Measurements from ENCODE around the gene CFAP221.

CFAP221 gene

DNA sequence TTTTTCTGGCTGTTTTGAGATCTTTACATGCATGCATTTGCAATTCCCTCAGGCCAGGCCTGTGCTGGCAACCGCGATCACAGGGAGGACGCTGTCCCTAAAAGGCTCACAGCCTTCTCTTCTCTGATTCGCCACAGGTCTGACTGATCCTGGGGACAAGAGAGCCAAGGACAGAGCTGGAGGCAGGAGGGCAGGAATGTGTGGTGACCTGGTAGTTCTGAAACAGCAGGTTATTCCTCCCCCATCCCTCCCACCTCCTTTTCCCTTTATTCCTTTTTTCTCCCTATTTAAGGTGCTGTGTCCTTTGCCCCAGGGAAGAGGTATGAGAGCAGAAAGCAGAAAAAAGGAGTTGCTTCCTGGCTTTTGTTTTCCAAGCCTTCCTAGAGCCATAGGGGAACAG, 156.6 kb downstream of the CFAP221 start:
- no peak for DNase-seq (ENCODE audit: low spot score)

DNA sequence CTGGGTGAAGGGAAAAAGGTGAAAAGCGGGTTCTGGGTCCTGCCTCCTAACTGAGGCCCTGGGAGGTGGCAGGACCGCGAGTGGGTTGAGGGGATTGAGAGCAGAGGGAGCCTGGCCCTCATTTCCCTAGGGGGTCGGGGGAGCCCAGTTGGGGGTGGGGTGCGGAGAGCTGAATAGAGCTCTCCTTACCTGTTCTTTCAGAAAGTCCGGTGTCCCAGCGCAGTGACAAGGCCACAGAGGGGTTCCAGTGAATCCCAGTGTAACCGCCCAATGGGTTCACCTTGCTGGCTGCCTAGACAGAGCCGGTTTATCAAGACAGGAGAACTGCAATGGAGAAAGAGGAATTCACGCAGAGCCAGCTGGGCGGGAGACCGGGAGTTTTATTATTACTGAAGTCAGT, 157.1 kb downstream of the CFAP221 start:
- DNase-seq (ENCODE audit: low spot score): no peak

DNA sequence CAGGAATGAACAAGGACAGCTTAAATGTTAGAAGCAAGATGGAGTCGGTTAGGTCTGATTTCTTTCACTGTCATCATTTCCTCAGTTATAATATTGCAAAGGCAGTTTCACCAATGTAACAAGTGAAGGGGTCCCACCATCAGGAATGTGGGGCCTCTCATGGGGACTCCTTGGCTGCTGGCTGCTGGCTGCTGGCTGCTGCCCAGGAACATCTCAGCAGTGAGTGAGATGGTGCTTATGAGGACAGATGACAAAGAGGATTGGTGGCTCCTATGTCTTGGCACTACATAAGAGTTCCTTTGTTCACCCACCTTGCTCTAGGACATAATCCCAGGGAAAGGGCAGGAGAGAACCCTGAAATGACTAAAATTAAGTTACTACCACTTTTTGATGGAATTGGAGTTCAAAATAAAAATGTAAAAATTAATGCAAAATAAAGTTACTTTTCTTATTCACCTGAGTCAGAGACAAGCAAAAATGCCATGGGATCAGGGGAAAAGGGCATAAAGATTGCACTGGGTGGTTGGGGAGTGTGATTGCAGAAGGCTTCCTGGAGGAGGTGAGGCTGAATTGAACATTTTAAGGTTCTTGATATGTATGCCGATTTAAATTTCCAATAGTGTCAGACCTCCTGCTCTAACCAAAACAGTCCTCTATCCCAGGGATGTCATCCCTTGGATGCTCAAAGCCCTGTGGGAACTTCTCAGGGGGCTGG, 158.1 kb downstream of the CFAP221 start:
- no peak for DNase-seq (ENCODE audit: low spot score)

DNA sequence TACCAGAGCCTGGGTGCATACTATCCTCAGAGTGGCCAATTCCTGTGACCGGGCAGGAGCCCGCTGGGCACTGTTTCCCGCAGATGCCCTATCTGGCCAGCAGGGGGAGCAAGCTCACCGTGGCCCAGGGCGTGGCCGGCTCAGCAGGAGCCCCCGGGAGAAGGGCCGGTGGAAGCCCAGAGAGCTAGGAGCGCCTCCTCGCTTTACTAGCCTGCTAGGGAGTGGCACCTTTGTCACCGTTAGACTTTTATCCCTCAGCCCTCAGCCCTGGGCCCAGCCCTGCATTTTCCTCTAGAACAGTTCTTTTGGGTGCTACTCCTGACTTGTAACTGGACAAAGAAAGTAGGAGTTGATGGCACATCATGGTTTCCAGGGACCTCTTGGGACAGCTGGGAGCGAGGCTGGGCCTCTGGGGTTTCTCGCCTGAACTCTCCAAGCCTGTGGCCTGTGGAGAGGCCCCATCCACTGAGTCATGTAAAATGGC, 158.7 kb downstream of the CFAP221 start:
- DNase-seq (ENCODE audit: low spot score): peak; percentile 68

DNA sequence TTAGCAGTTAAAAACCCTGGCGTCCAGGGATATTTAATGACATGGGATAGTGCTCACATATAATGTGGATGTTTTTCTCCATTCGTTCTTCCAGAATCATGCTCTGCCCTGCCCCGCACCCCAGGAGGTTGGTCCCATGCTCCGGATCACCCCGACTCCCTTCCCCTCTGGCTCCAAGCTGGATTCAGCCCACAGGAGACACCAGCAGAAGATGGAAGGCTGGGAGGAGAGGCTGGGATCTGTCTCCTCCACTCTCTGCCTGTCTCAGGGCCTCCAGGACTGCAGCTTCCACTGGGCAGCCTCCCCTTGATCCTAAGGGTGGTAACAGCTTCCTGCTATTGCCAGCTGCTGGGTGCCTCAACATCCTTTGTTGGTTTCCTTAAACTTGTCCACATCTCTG, 159.3 kb downstream of the CFAP221 start:
- no peak for DNase-seq (ENCODE audit: low spot score)

DNA sequence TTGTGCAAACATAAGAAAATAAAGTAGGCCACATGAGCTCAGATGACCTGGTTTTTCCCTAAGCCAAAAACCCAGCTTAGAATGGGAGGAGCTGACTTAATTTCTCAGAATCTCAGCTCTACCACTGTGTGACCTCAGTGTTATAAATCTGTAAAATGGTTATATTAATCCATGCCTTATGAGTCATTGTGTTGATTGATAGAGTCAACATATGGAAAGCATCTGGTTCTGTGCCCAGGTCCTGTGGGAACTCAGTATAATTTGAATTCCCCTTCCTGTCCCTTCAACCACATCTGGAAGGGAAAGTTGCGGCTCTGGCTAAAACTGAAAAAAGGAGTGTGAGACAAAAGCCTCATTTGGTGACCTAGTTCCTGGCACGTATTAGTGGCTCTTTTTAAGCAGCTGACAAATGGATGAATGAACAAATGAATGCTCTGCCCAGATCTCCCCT, 160.4 kb downstream of the CFAP221 start:
- no peak for DNase-seq (ENCODE audit: low spot score)

DNA sequence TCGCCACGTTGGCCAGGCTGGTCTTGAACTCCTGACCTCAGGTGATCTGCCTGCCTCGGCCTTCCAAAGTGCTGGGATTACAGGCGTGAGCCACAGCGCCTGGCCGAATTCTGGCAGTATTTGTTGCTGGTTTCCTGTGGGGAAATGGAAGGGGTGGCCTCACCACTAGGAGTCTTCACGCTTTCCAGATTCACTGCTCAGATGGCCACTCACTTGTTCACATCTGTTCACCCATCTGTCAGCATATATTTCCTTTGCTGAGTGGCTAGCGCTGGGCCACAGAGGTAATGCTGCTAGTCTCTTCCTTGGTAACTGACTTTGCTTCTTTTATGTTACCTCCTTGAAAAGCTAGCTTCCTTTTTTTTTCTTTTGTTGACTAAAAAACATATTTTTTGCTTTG, 162.0 kb downstream of the CFAP221 start:
- no peak for DNase-seq (ENCODE audit: low spot score)
